IMR-90 (cell line): Measurements from ENCODE around the gene EPB41L4A. TPM values are rescaled to one million over a fixed set of nuclear protein-coding genes. Genes with fewer than 3 reads are reported as not detected.

Experiments used
- ATAC-seq: fragments of 200-7000 bp; cut with Tn5 transposase; 2 replicates; pipeline ENCODE4 v1.9.1; 2020; ENCODE audit warnings: low read depth, mild to moderate bottlenecking, moderate library complexity
- BruUV-seq: library from RNA; stranded (reverse); fragments of 400-500 nt; replicated peaks from 2 replicates; lab custom pipeline; 2021; lab: Mats Ljungman, UMichigan
- CTCF ChIA-PET: fragments of 300-600 bp; formaldehyde crosslinking; extraction: SDS; loops from one replicate; lab custom pipeline; 2021; ENCODE audit warnings: antibody characterized with exemption; lab: Yijun Ruan, JAX
- POLR2A ChIA-PET: fragments of 300-600 bp; sonication (Branson Sonifier 250); formaldehyde crosslinking; loops from one replicate; lab custom pipeline; 2022; ENCODE audit warnings: antibody characterized with exemption; ENCODE audit not compliant: unreplicated experiment; lab: Charles Lee
- DNase-seq: peaks from one replicate; pipeline ENCODE4 v3.0.0; 2013
- H2AFZ ChIP-seq: replicated peaks from 2 replicates; pipeline ENCODE3; 2013; ENCODE audit warnings: low read length, mild to moderate bottlenecking; ENCODE audit not compliant: poor library complexity
- H2AK5ac ChIP-seq: 2 replicates; pipeline ENCODE4 v1.6.1; 2013; ENCODE audit warnings: low read depth, low read length, inconsistent platforms
- H2AK9ac ChIP-seq: replicated peaks from 2 replicates; pipeline ENCODE3; 2013; ENCODE audit warnings: mild to moderate bottlenecking, low read depth, low read length, moderate library complexity; ENCODE audit not compliant: poor library complexity
- H2BK120ac ChIP-seq: 2 replicates; pipeline ENCODE4 v1.6.1; 2013; ENCODE audit warnings: low read depth, low read length, inconsistent platforms
- H2BK15ac ChIP-seq: 3 replicates; pipeline ENCODE4 v1.6.1; 2013; ENCODE audit warnings: low read depth, low read length, inconsistent platforms
- H2BK20ac ChIP-seq: 2 replicates; pipeline ENCODE4 v1.6.1; 2013; ENCODE audit warnings: low read depth, mild to moderate bottlenecking, inconsistent platforms, low read length, moderate library complexity
- H2BK5ac ChIP-seq: 2 replicates; pipeline ENCODE4 v1.6.1; 2013; ENCODE audit warnings: mild to moderate bottlenecking, low read depth, low read length, inconsistent platforms; ENCODE audit not compliant: poor library complexity, severe bottlenecking
- H3K14ac ChIP-seq: replicated peaks from 2 replicates; pipeline ENCODE4 v1.6.1; 2013; ENCODE audit warnings: low read depth, low read length, inconsistent platforms
- H3K18ac ChIP-seq: 2 replicates; pipeline ENCODE4 v1.6.1; 2013; ENCODE audit warnings: low read depth, low read length, control low read depth
- H3K23ac ChIP-seq: 2 replicates; pipeline ENCODE4 v1.6.1; 2013; ENCODE audit warnings: low read depth, low read length, inconsistent platforms
- H3K27ac ChIP-seq: 2 replicates; pipeline ENCODE4 v1.5.1; 2013; ENCODE audit warnings: mild to moderate bottlenecking, control low read depth, low read length; ENCODE audit not compliant: insufficient read depth
- H3K27me3 ChIP-seq: 2 replicates; pipeline ENCODE4 v1.6.1; 2013; ENCODE audit warnings: low read length; ENCODE audit not compliant: control insufficient read depth, insufficient read depth
- H3K36me3 ChIP-seq: 2 replicates; pipeline ENCODE4 v1.6.1; 2013; ENCODE audit warnings: low read length, mixed read lengths; ENCODE audit not compliant: control insufficient read depth, insufficient read depth
- H3K4ac ChIP-seq: 2 replicates; pipeline ENCODE4 v1.6.1; 2013; ENCODE audit warnings: low read depth, low read length, inconsistent platforms
- H3K4me1 ChIP-seq: 2 replicates; pipeline ENCODE4 v1.6.1; 2013; ENCODE audit warnings: low read length, mixed read lengths; ENCODE audit not compliant: control insufficient read depth, insufficient read depth
- H3K4me2 ChIP-seq: 2 replicates; pipeline ENCODE4 v1.6.1; 2013; ENCODE audit warnings: low read depth, mild to moderate bottlenecking, control low read depth, low read length, moderate library complexity
- H3K4me3 ChIP-seq: 2 replicates; pipeline ENCODE4 v1.5.1; 2013; ENCODE audit warnings: low read depth, mild to moderate bottlenecking, control low read depth, low read length, moderate library complexity; ENCODE audit not compliant: insufficient read depth
- H3K56ac ChIP-seq: 2 replicates; pipeline ENCODE4 v1.6.1; 2013; ENCODE audit warnings: low read length, inconsistent platforms; ENCODE audit not compliant: insufficient read depth; ENCODE audit errors: extremely low read depth
- H3K79me1 ChIP-seq, 2 experiments: 2 replicates each; pipeline ENCODE4 v1.6.1; 2013; ENCODE audit warnings: low read length in 2 of 2, inconsistent platforms in 1 of 2, low read depth in 1 of 2
- H3K9ac ChIP-seq: 2 replicates; pipeline ENCODE4 v1.6.1; 2013; ENCODE audit warnings: low read depth, low read length, control low read depth
- H3K9me1 ChIP-seq: 2 replicates; pipeline ENCODE4 v1.6.1; 2013; ENCODE audit warnings: low read length, inconsistent platforms; ENCODE audit not compliant: insufficient read depth
- H3K9me3 ChIP-seq: 2 replicates; pipeline ENCODE4 v1.6.1; 2013; ENCODE audit warnings: low read length; ENCODE audit not compliant: control insufficient read depth, insufficient read depth
- H4K20me1 ChIP-seq: 2 replicates; pipeline ENCODE4 v1.6.1; 2013; ENCODE audit warnings: low read length, inconsistent platforms; ENCODE audit not compliant: insufficient read depth
- H4K5ac ChIP-seq: 2 replicates; pipeline ENCODE4 v1.6.1; 2013; ENCODE audit warnings: mild to moderate bottlenecking, low read depth, low read length, control low read depth
- H4K8ac ChIP-seq, 2 experiments: 2 replicates each; pipeline ENCODE4 v1.6.1; 2013; ENCODE audit warnings: low read depth in 2 of 2, low read length in 2 of 2, control low read depth in 1 of 2, inconsistent platforms in 1 of 2
- H4K91ac ChIP-seq: 2 replicates; pipeline ENCODE4 v1.6.1; 2013; ENCODE audit warnings: low read depth, low read length, inconsistent platforms; ENCODE audit not compliant: insufficient read depth
- BHLHE40 ChIP-seq: fragments of 150-350 bp; IDR thresholded peaks from 2 replicates; pipeline ENCODE4 v1.6.1; 2016; ENCODE audit warnings: mild to moderate bottlenecking, low read depth, low read length
- MAFK ChIP-seq: IDR thresholded peaks from 2 replicates; pipeline ENCODE4 v1.6.1; 2012; ENCODE audit warnings: low read depth, low read length, improper control_type of control experiment
- MXI1 ChIP-seq: IDR thresholded peaks from 2 replicates; pipeline ENCODE4 v1.6.1; 2012; ENCODE audit warnings: low read depth, mild to moderate bottlenecking, low read length, moderate library complexity, borderline replicate concordance
- NFE2L2 ChIP-seq: fragments of 150-350 bp; IDR thresholded peaks from 2 replicates; pipeline ENCODE4 v1.6.1; 2016; ENCODE audit warnings: low read depth, mild to moderate bottlenecking, low read length
- RFX5 ChIP-seq: IDR thresholded peaks from 2 replicates; pipeline ENCODE4 v1.8.0; 2012; ENCODE audit warnings: low read depth, mild to moderate bottlenecking, low read length, moderate library complexity
- SMC3 ChIP-seq: fragments of 150-350 bp; IDR thresholded peaks from 2 replicates; pipeline ENCODE4 v1.6.1; 2016; ENCODE audit warnings: low read depth, mild to moderate bottlenecking, antibody characterized with exemption, low read length, moderate library complexity
- WGBS, 2 experiments: methylation state at CpG; one replicate each; pipeline versions ENCODE4 v1.1.5 to v1.1.7; 2013; ENCODE audit warnings: missing lambda C conversion rate in 2 of 2; ENCODE audit not compliant: insufficient read length in 1 of 2; ENCODE audit errors: extremely low coverage in 2 of 2; 5-methylcytosine and 5-hydroxymethylcytosine counted together
- dilution Hi-C: fragments of 300-500 bp; cut with HindIII; formaldehyde crosslinking; loops from one replicate; pipeline ENCODE4 v1.14.3; 2018; ENCODE audit warnings: low sequenced_read_pairs; ENCODE audit not compliant: unreplicated experiment
- in situ Hi-C: fragments of 300-500 bp; cut with MboI; formaldehyde crosslinking; loops from 3 replicates; pipeline ENCODE4 v1.14.3; 2019; ENCODE audit warnings: low sequenced_read_pairs, inconsistent platforms, mixed read lengths
- intact Hi-C: fragments of 100-400 bp; cut with micrococcal nuclease; formaldehyde crosslinking; loops from 2 replicates; pipeline ENCODE4 v1.10.0; 2022
- polyA plus RNA-seq, 3 experiments: library from polyadenylated mRNA; depleted of rRNA; stranded (reverse); fragments of >200 nt; gene quantifications; 2 replicates each; pipeline ENCODE4 v1.2.3, GENCODE V29; 2012; ENCODE audit warnings: low replicate concordance in 1 of 3
- total RNA-seq: library from RNA; depleted of rRNA; stranded (reverse); fragments of >200 nt; gene quantifications from 2 replicates; pipeline ENCODE4 v1.2.3, GENCODE V29; 2012
- TF ChIP-seq, protein P1 (sequence below): fragments of 150-350 bp; IDR thresholded peaks from 2 replicates; pipeline ENCODE4 v1.6.1; 2016; ENCODE audit warnings: low read depth, mild to moderate bottlenecking, low read length, moderate library complexity, borderline replicate concordance

Gene EPB41L4A
- total and polyA plus RNA-seq, 2 of the 4 experiments (the other 2 are of a cell fraction): under 0.01 to 0.02 TPM

DNA sequence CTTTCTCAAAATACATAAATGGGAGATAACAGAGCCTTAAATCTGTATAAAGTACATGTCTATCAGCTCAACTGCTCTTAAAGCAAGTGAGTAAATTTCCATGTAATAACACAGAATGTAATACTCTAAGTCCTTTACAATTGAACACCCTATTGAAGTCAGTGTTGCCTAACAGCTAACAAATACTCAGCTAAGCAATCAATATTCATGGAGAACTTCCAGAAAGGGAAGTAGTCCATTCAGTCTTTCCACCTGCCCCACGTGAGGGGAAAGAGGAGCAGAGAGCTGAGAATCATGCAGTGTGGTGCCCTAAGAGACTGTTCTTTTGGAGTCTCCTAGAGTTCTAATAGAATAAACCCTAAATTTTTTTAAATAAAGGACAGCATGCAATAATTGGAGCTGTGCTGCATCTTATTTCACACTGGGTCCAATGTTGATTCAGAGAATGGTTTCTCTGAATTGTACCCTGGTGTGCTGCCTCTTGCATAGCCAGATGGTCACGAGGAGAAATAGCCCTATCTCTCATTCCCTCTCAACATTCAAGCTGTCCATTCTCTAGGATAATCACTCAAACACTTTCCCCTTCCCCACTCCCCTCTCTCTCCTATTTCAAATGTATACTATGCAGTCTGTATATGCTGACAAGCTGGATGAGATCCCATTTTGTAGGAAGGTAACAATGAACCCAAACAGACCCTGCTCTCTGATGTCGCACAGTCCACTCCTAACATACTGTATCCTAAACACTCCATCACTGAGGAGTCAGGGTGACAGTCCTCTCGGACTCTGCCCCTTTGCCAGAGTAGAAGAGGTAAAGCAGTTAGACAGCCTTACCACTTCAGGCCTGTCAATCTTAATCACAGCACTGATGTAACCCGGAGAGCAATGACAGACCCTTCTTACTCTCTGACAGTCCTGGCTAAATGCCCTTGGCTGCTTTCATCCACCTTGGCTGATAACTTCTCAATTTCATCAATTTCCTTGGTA, 134.8 kb downstream of the EPB41L4A start (continued):
- TF ChIP-seq MXI1: no peak

DNA sequence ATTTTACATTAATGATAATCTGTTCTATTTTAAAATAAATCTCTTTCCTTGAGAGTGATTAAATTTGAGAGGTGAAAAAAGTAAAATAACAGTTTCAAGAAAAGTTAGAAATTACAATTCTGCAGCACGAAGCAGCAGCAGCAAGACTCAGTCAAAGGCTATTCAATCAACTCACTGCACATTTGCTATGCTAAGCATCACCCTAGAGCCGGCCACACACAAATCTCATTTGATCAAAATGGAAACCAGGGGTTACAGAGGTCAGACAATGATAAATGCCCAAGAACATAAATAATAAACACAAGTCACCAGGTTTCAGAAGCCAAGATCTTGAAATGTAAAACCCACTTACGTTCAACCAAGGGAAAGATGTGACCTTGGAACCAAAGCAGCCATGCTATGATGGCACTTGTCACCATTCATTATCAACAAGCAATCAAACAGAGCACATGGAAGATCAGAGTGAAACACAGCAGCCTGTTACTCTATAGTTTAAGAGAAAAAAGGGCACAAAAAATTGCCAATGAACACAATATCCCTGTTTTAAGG, 136.0 kb downstream of the EPB41L4A start:
- 86% methylated on average over 1 of the region's 3 CpGs; no CpG with 5 or more reads in 1 of the 2 experiments for WGBS, 2 experiments
- Histone ChIP-seq H3K27ac (no peak overlapping the region), H2BK15ac (no peak overlapping the region), H4K5ac (no peak overlapping the region), H3K4ac (no peak overlapping the region), H2AK9ac (no peak overlapping the region), H4K20me1 (no peaks in the 10 kb centered on the region), H3K4me3 (no peak overlapping the region), H3K9me3 (no peaks in the 10 kb centered on the region), H2BK120ac (no peak overlapping the region), H3K27me3 (no peaks in the 10 kb centered on the region), H3K56ac (no peak overlapping the region), H3K4me2 (no peak overlapping the region), H3K23ac (no peak overlapping the region), H2BK20ac (no peak overlapping the region), H3K36me3 (no peaks in the 10 kb centered on the region), H2AFZ (no peak overlapping the region), H3K18ac (no peak overlapping the region), H3K9ac (no peak overlapping the region), H2AK5ac (no peak overlapping the region), H3K14ac (no peak overlapping the region), H3K4me1 (no peaks in the 10 kb centered on the region), H3K9me1 (no peaks in the 10 kb centered on the region), H4K91ac (no peak overlapping the region), H4K8ac (no peak overlapping the region), H2BK5ac (no peak overlapping the region), H3K79me1 (no peaks in the 10 kb centered on the region)
- ChIA-PET POLR2A (no interaction called here), CTCF (no interaction called here)
- TF ChIP-seq BHLHE40 (no peak), NFE2L2 (no peak), MAFK (no peak), MXI1 (no peak), SMC3 (no peak), RFX5 (no peak)
- TF ChIP-seq, protein P1, sequence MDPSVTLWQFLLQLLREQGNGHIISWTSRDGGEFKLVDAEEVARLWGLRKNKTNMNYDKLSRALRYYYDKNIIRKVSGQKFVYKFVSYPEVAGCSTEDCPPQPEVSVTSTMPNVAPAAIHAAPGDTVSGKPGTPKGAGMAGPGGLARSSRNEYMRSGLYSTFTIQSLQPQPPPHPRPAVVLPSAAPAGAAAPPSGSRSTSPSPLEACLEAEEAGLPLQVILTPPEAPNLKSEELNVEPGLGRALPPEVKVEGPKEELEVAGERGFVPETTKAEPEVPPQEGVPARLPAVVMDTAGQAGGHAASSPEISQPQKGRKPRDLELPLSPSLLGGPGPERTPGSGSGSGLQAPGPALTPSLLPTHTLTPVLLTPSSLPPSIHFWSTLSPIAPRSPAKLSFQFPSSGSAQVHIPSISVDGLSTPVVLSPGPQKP: no peak
- ATAC-seq (no peak), DNase-seq (no peak)
- BruUV-seq: no TSS peak
- in situ Hi-C loops: no loop called here
- dilution Hi-C loops: no loop called here
- intact Hi-C loops: no loop called here
